Naive thymus-derived CD4-positive, alpha-beta T cell (primary cell): ENCODE measurements around the gene AKT1S1. TPM values are rescaled to one million over a fixed set of nuclear protein-coding genes. Genes with fewer than 3 reads are reported as not detected.

Experiments used
- ATAC-seq: fragments of 150-1000 bp; cut with Tn5 transposase; 2 replicates; pipeline ENCODE4 v1.10.0; 2021; ENCODE audit warnings: mild to moderate bottlenecking, moderate library complexity
- CTCF ChIA-PET: fragments of 350-600 bp; sonication (Branson Sonifier 250); formaldehyde crosslinking; loops from one replicate; lab custom pipeline; 2021; ENCODE audit warnings: antibody characterized with exemption; lab: Charles Lee
- POLR2A ChIA-PET: fragments of 350-600 bp; sonication (Branson Sonifier 250); formaldehyde crosslinking; loops from one replicate; lab custom pipeline; 2021; ENCODE audit warnings: antibody characterized with exemption, inconsistent platforms; lab: Charles Lee
- DNase-seq, 9 donors: peaks; one replicate each; pipeline versions ENCODE4 v3.0.0 to v3.0.0-alpha.2; 2020 to 2022; ENCODE audit warnings: mixed read lengths in 1 of 9
- H3K27ac ChIP-seq: one replicate; pipeline ENCODE4 v1.7.0; 2013; ENCODE audit warnings: mild to moderate bottlenecking, low read depth, low read length, moderate library complexity
- H3K27me3 ChIP-seq, 2 donors: one replicate each; pipeline ENCODE4 v1.7.0; 2013; ENCODE audit warnings: low read length in 2 of 2, mild to moderate bottlenecking in 2 of 2, moderate library complexity in 2 of 2; ENCODE audit not compliant: control insufficient read depth in 2 of 2, insufficient read depth in 2 of 2
- H3K36me3 ChIP-seq, 3 experiments: 1 replicate in 2 of 3; 2 replicates in 1 of 3; pipeline ENCODE4 v1.7.0; 2013; ENCODE audit warnings: low read length in 3 of 3, mild to moderate bottlenecking in 3 of 3, moderate library complexity in 1 of 3; ENCODE audit not compliant: insufficient read depth in 3 of 3, control insufficient read depth in 2 of 3
- H3K4me1 ChIP-seq, 2 donors: one replicate each; pipeline ENCODE4 v1.7.0; 2013; ENCODE audit warnings: low read length in 2 of 2, mild to moderate bottlenecking in 2 of 2, moderate library complexity in 1 of 2; ENCODE audit not compliant: control insufficient read depth in 2 of 2, insufficient read depth in 2 of 2
- H3K4me3 ChIP-seq: 2 replicates; pipeline ENCODE4 v1.7.0; 2013; ENCODE audit warnings: mild to moderate bottlenecking, low read length
- H3K9me3 ChIP-seq, 3 experiments: 1 replicate in 2 of 3; 2 replicates in 1 of 3; pipeline ENCODE4 v1.7.0; 2013; ENCODE audit warnings: low read length in 3 of 3; ENCODE audit not compliant: control insufficient read depth in 2 of 3
- H3K27ac Mint-ChIP-seq, 9 donors: one replicate each; pipeline ENCODE4 v1.8.0; 2020 to 2022; ENCODE audit warnings: mixed read lengths in 9 of 9, mild to moderate bottlenecking in 8 of 9, moderate library complexity in 5 of 9, inconsistent platforms in 2 of 9
- H3K27me3 Mint-ChIP-seq, 5 donors: one replicate each; pipeline ENCODE4 v1.8.0; 2021 to 2022; ENCODE audit warnings: mixed read lengths in 5 of 5, mild to moderate bottlenecking in 1 of 5
- H3K36me3 Mint-ChIP-seq, 5 donors: one replicate each; pipeline ENCODE4 v1.8.0; 2020 to 2022; ENCODE audit warnings: mixed read lengths in 5 of 5, mild to moderate bottlenecking in 3 of 5, inconsistent platforms in 1 of 5
- H3K4me1 Mint-ChIP-seq, 7 donors: one replicate each; pipeline ENCODE4 v1.8.0; 2020 to 2022; ENCODE audit warnings: mixed read lengths in 7 of 7, mild to moderate bottlenecking in 3 of 7, inconsistent platforms in 1 of 7
- H3K4me3 Mint-ChIP-seq, 10 donors: one replicate each; pipeline ENCODE4 v1.8.0; 2020 to 2022; ENCODE audit warnings: mild to moderate bottlenecking in 10 of 10, mixed read lengths in 10 of 10, moderate library complexity in 6 of 10, inconsistent platforms in 2 of 10
- H3K9me3 Mint-ChIP-seq, 11 donors: one replicate each; pipeline ENCODE4 v1.8.0; 2020 to 2022; ENCODE audit warnings: mixed read lengths in 11 of 11, mild to moderate bottlenecking in 4 of 11, inconsistent platforms in 1 of 11, moderate library complexity in 1 of 11
- intact Hi-C, 2 donors: fragments of 100-400 bp; cut with micrococcal nuclease; formaldehyde crosslinking; loops; one replicate each; pipeline ENCODE4 v1.15.1; 2023
- polyA plus RNA-seq, 2 donors: library from polyadenylated mRNA; unstranded; fragments of 300-500 nt; fragmentation: Illumina TruSeq; gene quantifications; one replicate each; pipeline ENCODE4 v1.2.3, GENCODE V29; 2021
- total RNA-seq, 6 experiments: library from RNA in 5 of 6; stranded (reverse) in 5 of 6; gene quantifications; 1 replicate in 5 of 6; 2 replicates in 1 of 6; pipeline ENCODE4 v1.2.3 and lab custom pipeline; 2021 to 2026

AKT1S1 gene
- total and polyA plus RNA-seq, 7 experiments from 2014 or later, result 4.7 to 25.7 (median 17.3) TPM

DNA sequence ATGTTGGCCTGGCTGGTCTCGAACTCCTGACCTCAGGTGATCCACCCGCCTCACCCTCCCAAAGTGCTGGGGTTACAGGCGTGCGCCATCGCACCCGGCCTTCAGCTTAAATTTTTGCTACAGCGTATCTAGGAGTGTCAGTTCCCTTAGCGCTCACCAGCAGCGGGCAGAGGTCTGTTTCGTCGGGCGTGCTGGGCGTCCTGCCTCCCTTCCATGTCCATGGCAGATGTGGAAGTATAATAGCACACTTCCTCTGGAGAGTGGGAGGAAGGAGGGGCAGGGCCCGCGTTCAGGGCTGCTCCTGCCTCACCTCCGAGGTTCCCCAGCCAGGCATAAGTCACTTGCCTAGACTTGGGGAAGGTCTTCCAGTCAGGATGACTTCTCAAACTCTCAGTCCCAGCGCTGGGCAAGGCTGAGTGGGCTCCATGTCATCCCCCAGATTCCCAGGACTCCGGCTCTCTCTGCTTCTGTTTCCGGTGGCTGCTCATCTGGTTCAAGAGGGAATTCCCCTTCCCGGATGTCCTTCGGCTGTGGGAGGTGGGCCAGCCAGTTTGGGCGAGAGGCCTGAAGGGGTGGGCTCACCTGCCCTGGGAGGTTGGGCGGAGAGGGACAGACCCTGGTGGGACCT, 10.0 kb upstream of the AKT1S1 start:
- POLR2A ChIA-PET, result no interaction called here

DNA sequence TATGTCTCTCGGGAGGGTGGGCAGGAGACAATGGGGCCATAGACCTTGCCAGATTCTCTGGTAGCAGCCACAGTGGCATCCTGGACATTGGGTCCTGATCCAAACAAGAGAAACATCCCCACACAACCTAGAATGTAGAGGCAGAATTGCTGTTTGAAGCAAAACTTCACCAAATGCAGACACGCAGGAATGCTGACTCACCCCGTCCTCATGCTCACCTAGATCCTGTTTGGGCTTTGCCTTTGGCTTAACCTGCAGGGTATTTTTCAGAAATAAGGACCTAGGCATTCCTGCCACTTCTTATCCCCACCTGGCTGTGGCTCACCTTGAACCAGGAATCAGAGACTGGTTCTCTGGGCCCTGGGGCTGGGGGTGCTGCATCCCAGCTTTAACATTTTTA, 7.6 kb upstream of the AKT1S1 start:
- intact Hi-C loops, result no loop called here
- Mint-ChIP-seq H3K9me3 (no peaks in the 10 kb centered on the region), H3K4me1 (peaks cover 0 to 3% (median 0%) of the 10 kb centered on the region in 7 donors), H3K36me3 (peaks cover 0 to 25% (median 9%) of the 10 kb centered on the region in 5 donors), H3K27me3 (no peaks in the 10 kb centered on the region), H3K27ac (no peak overlapping the region), H3K4me3 (no peak overlapping the region)
- ChIA-PET POLR2A (no interaction called here), CTCF (no interaction called here)
- Histone ChIP-seq H3K4me1 (peaks cover 0 to 3% of the 10 kb centered on the region in 2 donors), H3K36me3 (peaks cover 6 to 59% (median 33%) of the 10 kb centered on the region in 3 experiments), H3K4me3 (no peak overlapping the region), H3K27ac (no peak overlapping the region), H3K9me3 (no peaks in the 10 kb centered on the region), H3K27me3 (no peaks in the 10 kb centered on the region)
- DNase-seq (no peak), ATAC-seq (no peak)

More for the DNA sequence above, 10.0 kb upstream of the AKT1S1 start:
- CTCF ChIA-PET, result no interaction called here
- H3K9me3 Mint-ChIP-seq, result no peaks in the 10 kb centered on the region
- no peak for ATAC-seq
- H3K27ac ChIP-seq, result no peak overlapping the region
- H3K4me3 ChIP-seq, result no peak overlapping the region
- peaks cover 0 to 5% of the 10 kb centered on the region in 2 donors for H3K4me1 ChIP-seq
- no peaks in the 10 kb centered on the region for H3K9me3 ChIP-seq
- no peaks in the 10 kb centered on the region for H3K27me3 Mint-ChIP-seq
- no peak overlapping the region for H3K27ac Mint-ChIP-seq
- H3K4me1 Mint-ChIP-seq, result peaks cover 0 to 10% (median 0%) of the 10 kb centered on the region in 7 donors
- intact Hi-C loops, result no loop called here
- H3K36me3 Mint-ChIP-seq, result peaks cover 0 to 22% (median 9%) of the 10 kb centered on the region in 5 donors
- H3K27me3 ChIP-seq, result no peaks in the 10 kb centered on the region
- peaks cover 0 to 37% (median 16%) of the 10 kb centered on the region in 3 experiments for H3K36me3 ChIP-seq
- no peak overlapping the region for H3K4me3 Mint-ChIP-seq
- no peak for DNase-seq

- POLR2A ChIA-PET, result interaction anchor here (0.7 kb wide), 1 partner anchor 12 kb away, joined by 3 read pairs; no protein-coding TSS in a partner anchor
- peaks cover 0 to 2% of the 10 kb centered on the region in 2 donors for H3K4me1 ChIP-seq
- H3K27me3 ChIP-seq, result no peaks in the 10 kb centered on the region
- no peak for ATAC-seq
- no peak for DNase-seq
- H3K9me3 ChIP-seq, result no peaks in the 10 kb centered on the region
- Mint-ChIP-seq H3K9me3 (no peaks in the 10 kb centered on the region), H3K4me1 (peaks cover 2 to 7% (median 4%) of the 10 kb centered on the region in 7 donors), H3K27ac (no peak overlapping the region), H3K4me3 (no peak overlapping the region), H3K27me3 (no peaks in the 10 kb centered on the region), H3K36me3 (peaks cover 0 to 24% (median 11%) of the 10 kb centered on the region in 5 donors)
- no peak overlapping the region for H3K4me3 ChIP-seq
- H3K27ac ChIP-seq, result no peak overlapping the region
- CTCF ChIA-PET, result interaction anchor here (0.6 kb wide), 1 partner anchor 181 kb away, joined by 3 read pairs; no protein-coding TSS in a partner anchor
- peaks cover 6 to 65% (median 33%) of the 10 kb centered on the region in 3 experiments for H3K36me3 ChIP-seq
- intact Hi-C loops, result no loop called here
These were observed 7.0 kb upstream of the AKT1S1 start for GRCh38 chr19:49884109-49884508.

GRCh38 chr19:49883094-49883493, 5.9 kb upstream of the AKT1S1 start:
- POLR2A ChIA-PET, result interaction anchor here (0.5 to 0.8 kb wide), 3 partner anchors 34 to 935 kb away, joined by 3 to 5 read pairs (median 4); no protein-coding TSS in a partner anchor
- H3K27ac Mint-ChIP-seq, result no peak overlapping the region
- intact Hi-C loops, result no loop called here

DNA sequence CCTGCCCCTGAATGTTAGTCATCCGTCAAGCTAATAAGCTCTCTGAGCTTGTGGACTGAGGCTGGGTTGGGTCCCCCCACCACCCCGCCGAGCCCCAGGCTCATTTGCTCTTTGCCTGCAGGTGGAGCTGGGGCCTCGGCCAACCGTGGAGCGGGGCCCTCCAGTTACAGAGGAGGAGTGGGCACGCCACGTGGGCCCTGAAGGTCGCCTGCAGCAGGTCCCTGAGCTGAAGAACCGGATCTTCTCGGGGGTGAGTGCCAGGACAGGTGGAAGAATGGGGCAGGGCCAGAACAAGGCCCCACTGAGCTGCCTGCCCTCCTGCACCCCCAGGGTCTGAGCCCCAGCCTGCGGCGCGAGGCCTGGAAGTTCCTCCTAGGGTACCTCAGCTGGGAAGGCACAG, 5.5 kb upstream of the AKT1S1 start:
- Histone ChIP-seq H3K4me3 (no peak overlapping the region), H3K27ac (no peak overlapping the region), H3K36me3 (peaks cover 6 to 66% (median 33%) of the 10 kb centered on the region in 3 experiments), H3K4me1 (peaks cover 11 to 14% of the 10 kb centered on the region in 2 donors), H3K9me3 (no peaks in the 10 kb centered on the region), H3K27me3 (no peaks in the 10 kb centered on the region)
- H3K4me3 Mint-ChIP-seq, result no peak overlapping the region
- POLR2A ChIA-PET, result interaction anchor here (0.5 to 0.8 kb wide), 3 partner anchors 34 to 935 kb away, joined by 3 to 5 read pairs (median 4); no protein-coding TSS in a partner anchor
- CTCF ChIA-PET, result no interaction called here
- H3K27me3 Mint-ChIP-seq, result no peaks in the 10 kb centered on the region
- peaks cover 0 to 27% (median 14%) of the 10 kb centered on the region in 5 donors for H3K36me3 Mint-ChIP-seq
- no peak overlapping the region for H3K27ac Mint-ChIP-seq
- DNase-seq (no peak), ATAC-seq (no peak)
- intact Hi-C loops, result no loop called here
- peaks cover 15 to 17% (median 16%) of the 10 kb centered on the region in 7 donors for H3K4me1 Mint-ChIP-seq
- H3K9me3 Mint-ChIP-seq, result no peaks in the 10 kb centered on the region

More at GRCh38 chr19:49883094-49883493, 5.9 kb upstream of the AKT1S1 start:
- H3K9me3 ChIP-seq, result no peaks in the 10 kb centered on the region
- peak overlapping the region in 1 of 10 donors; percentile 53 for H3K4me3 Mint-ChIP-seq
- CTCF ChIA-PET, result no interaction called here
- no peaks in the 10 kb centered on the region for H3K27me3 ChIP-seq
- no peak overlapping the region for H3K27ac ChIP-seq
- DNase-seq (no peak), ATAC-seq (no peak)
- H3K36me3 ChIP-seq, result peaks cover 6 to 68% (median 33%) of the 10 kb centered on the region in 3 experiments
- no peaks in the 10 kb centered on the region for H3K27me3 Mint-ChIP-seq
- H3K4me1 Mint-ChIP-seq, result peaks cover 12 to 16% (median 13%) of the 10 kb centered on the region in 7 donors
- H3K4me1 ChIP-seq, result peaks cover 10 to 13% of the 10 kb centered on the region in 2 donors
- no peak overlapping the region for H3K4me3 ChIP-seq
- peaks cover 0 to 25% (median 14%) of the 10 kb centered on the region in 5 donors for H3K36me3 Mint-ChIP-seq
- H3K9me3 Mint-ChIP-seq, result no peaks in the 10 kb centered on the region

DNA sequence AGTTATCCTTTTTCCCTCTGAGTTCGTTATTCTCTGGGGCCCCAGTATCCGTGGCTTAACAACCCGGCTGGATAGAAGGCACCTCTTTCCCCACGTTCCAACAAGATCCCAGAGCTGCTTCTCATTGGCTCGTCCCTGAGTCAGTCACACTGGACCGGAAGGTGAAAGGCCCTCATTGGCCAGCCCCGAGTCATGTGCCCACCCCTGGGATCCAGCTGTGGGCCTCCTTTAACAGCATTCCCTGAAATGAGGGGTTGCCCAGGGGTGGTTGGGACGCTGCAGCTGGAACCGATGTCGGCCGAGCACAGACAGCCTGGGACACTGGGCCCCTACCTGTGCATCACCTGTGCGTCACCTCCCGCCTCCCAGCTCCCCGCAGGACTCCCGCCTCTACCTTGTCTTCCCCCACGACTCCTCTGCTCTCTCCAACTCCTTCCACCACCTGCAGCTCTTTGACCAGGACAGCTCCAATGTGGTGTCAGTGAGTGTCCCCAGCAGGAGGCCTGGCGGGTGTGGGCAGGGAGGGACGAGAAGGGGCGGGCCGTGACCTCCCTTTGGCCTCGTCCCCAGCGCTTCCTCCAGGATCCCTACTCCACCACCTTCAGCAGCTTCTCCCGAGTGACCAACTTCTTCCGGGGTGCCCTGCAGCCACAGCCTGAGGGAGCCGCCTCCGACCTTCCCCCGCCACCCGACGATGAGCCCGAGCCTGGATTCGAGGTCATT, 4.7 kb upstream of the AKT1S1 start:
- H3K27ac ChIP-seq, result no peak overlapping the region
- H3K27me3 ChIP-seq, result no peaks in the 10 kb centered on the region
- H3K4me3 ChIP-seq, result no peak overlapping the region
- no peak for DNase-seq
- peaks cover 0 to 27% (median 14%) of the 10 kb centered on the region in 5 donors for H3K36me3 Mint-ChIP-seq
- H3K36me3 ChIP-seq, result peaks cover 6 to 63% (median 33%) of the 10 kb centered on the region in 3 experiments
- POLR2A ChIA-PET, result no interaction called here
- no peak overlapping the region for H3K4me3 Mint-ChIP-seq
- no peaks in the 10 kb centered on the region for H3K9me3 ChIP-seq
- H3K27ac Mint-ChIP-seq, result no peak overlapping the region
- no peak for ATAC-seq
- H3K4me1 ChIP-seq, result peaks cover 11 to 14% of the 10 kb centered on the region in 2 donors
- peaks cover 15 to 17% (median 16%) of the 10 kb centered on the region in 7 donors for H3K4me1 Mint-ChIP-seq
- no peaks in the 10 kb centered on the region for H3K9me3 Mint-ChIP-seq
- CTCF ChIA-PET, result no interaction called here
- intact Hi-C loops, result no loop called here
- no peaks in the 10 kb centered on the region for H3K27me3 Mint-ChIP-seq
